Testis (tissue), 3 donors: ENCODE measurements around the gene GLRX3. TPM values are rescaled to one million over a fixed set of nuclear protein-coding genes. Genes with fewer than 3 reads are reported as not detected.

Experiments used
- DNase-seq: peaks from one replicate; pipeline ENCODE4 v3.0.0-alpha.2; 2019
- H3K27ac ChIP-seq, 2 donors: fragments of 200-600 bp; sonication (generic); one replicate each; pipeline ENCODE4 v1.5.1; 2019
- H3K27me3 ChIP-seq: fragments of 200-600 bp; sonication (generic); one replicate; pipeline ENCODE4 v1.5.1; 2019
- H3K36me3 ChIP-seq: fragments of 200-600 bp; sonication (generic); one replicate; pipeline ENCODE4 v1.5.1; 2017; ENCODE audit warnings: low read depth; ENCODE audit errors: missing control alignments
- H3K4me1 ChIP-seq: fragments of 200-600 bp; sonication (generic); one replicate; pipeline ENCODE4 v1.5.1; 2019
- H3K4me3 ChIP-seq, 2 donors: fragments of 200-600 bp; sonication (generic); one replicate each; pipeline ENCODE4 v1.5.1; 2017 to 2019
- H3K9me3 ChIP-seq: fragments of 200-600 bp; sonication (generic); one replicate; pipeline ENCODE4 v1.5.1; 2017
- POLR2A ChIP-seq: fragments of 450-650 bp; IDR thresholded peaks from one replicate; pipeline ENCODE4 v1.6.1; 2017; ENCODE audit warnings: antibody characterized with exemption, mild to moderate bottlenecking, moderate library complexity
- WGBS, 2 donors: methylation state at CpG; one replicate each; pipeline ENCODE4 v1.1.5; 2018; 5-methylcytosine and 5-hydroxymethylcytosine counted together
- intact Hi-C: fragments of 100-400 bp; cut with DNase I; formaldehyde crosslinking; loops from one replicate; pipeline ENCODE4 v1.15.1; 2023; ENCODE audit warnings: low total_unique reads
- polyA plus RNA-seq: library from polyadenylated mRNA; stranded (reverse); fragments of 350-450 nt; fragmentation: Illumina TruSeq; extraction: RNeasy Lipid Tissue Mini Kit (QIAGEN cat#74804); gene quantifications from one replicate; pipeline ENCODE4 v1.2.3, GENCODE V29; 2014; ENCODE audit warnings: low read depth, low replicate concordance; ENCODE audit not compliant: insufficient read depth
- total RNA-seq, 2 donors: library from RNA; depleted of rRNA; stranded (reverse); fragments of >200 nt; gene quantifications; one replicate each; pipeline ENCODE4 v1.2.3, GENCODE V29; 2016
- TF ChIP-seq, protein P1 (sequence below), 3 experiments: fragments of 450-650 bp in 2 of 3; fragments of 200-600 bp in 1 of 3; sonication (generic) in 1 of 3; IDR thresholded peaks; one replicate each; pipeline ENCODE4 v1.5.1; 2016 to 2019; ENCODE audit warnings: antibody characterized with exemption in 3 of 3, mild to moderate bottlenecking in 2 of 3, moderate library complexity in 1 of 3

Gene GLRX3
- total and polyA plus RNA-seq, 3 donors from 2014 or later = 60.8 to 141 (median 63.5) TPM

DNA sequence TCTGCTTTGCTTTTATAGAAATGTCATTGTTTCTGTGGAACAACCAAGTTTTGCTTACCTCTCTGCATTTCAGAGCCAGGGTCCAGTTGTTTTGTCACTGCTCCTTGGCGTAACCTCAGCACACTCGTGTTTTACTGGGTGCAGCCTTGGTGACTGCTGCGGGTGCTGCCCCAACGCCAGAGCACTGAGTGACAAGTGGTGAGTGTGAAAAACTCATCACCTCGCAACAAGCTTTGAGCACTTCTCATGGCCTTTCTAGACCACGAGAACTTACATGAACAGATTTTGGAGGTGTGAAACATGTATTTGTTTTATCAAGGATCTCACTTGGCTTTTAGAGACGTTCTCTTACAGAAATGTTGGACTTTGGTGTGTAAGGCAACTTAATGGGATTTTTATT, 31.0 kb downstream of the GLRX3 start:
- 95 to 96% methylated on average over 7 of the region's 7 CpGs for WGBS, 2 donors
- Histone ChIP-seq H3K9me3 (no peaks in the 10 kb centered on the region), H3K36me3 (no peaks in the 10 kb centered on the region), H3K4me3 (no peak overlapping the region), H3K27ac (no peak overlapping the region), H3K4me1 (no peaks in the 10 kb centered on the region), H3K27me3 (no peaks in the 10 kb centered on the region)
- intact Hi-C loops = no loop called here
- no peak for DNase-seq
- TF ChIP-seq, protein P1, sequence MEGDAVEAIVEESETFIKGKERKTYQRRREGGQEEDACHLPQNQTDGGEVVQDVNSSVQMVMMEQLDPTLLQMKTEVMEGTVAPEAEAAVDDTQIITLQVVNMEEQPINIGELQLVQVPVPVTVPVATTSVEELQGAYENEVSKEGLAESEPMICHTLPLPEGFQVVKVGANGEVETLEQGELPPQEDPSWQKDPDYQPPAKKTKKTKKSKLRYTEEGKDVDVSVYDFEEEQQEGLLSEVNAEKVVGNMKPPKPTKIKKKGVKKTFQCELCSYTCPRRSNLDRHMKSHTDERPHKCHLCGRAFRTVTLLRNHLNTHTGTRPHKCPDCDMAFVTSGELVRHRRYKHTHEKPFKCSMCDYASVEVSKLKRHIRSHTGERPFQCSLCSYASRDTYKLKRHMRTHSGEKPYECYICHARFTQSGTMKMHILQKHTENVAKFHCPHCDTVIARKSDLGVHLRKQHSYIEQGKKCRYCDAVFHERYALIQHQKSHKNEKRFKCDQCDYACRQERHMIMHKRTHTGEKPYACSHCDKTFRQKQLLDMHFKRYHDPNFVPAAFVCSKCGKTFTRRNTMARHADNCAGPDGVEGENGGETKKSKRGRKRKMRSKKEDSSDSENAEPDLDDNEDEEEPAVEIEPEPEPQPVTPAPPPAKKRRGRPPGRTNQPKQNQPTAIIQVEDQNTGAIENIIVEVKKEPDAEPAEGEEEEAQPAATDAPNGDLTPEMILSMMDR (IDR thresholded peaks at IDR 0.05) = no peak
- TF ChIP-seq POLR2A = no peak

DNA sequence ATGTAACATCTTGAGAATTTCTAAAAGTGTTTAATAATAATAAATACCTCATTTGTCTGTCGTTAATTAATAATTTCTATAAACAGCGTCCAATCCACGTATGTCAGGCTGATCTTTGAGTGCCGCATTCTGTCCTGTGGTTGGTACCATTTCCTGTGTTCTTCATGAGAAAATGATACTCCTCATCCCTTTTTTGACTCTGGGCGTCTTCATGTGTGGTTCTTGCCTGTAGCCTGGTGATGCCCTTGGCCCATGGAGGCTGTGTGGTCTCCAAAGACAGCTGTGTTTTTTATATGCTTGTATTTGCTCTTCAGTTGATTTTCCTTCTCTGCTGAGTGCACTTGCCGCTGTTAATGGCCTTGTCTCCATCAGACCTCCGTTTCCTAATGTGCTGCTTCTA, 31.5 kb downstream of the GLRX3 start:
- Histone ChIP-seq H3K27ac (no peak overlapping the region), H3K4me3 (no peak overlapping the region), H3K27me3 (no peaks in the 10 kb centered on the region), H3K4me1 (no peaks in the 10 kb centered on the region), H3K9me3 (no peaks in the 10 kb centered on the region), H3K36me3 (no peaks in the 10 kb centered on the region)
- TF ChIP-seq POLR2A = no peak
- TF ChIP-seq, protein P1 (IDR thresholded peaks at IDR 0.05) = no peak
- WGBS, 2 donors = 93 to 96% methylated on average over 7 of the region's 7 CpGs
- DNase-seq = no peak
- intact Hi-C loops = no loop called here

DNA sequence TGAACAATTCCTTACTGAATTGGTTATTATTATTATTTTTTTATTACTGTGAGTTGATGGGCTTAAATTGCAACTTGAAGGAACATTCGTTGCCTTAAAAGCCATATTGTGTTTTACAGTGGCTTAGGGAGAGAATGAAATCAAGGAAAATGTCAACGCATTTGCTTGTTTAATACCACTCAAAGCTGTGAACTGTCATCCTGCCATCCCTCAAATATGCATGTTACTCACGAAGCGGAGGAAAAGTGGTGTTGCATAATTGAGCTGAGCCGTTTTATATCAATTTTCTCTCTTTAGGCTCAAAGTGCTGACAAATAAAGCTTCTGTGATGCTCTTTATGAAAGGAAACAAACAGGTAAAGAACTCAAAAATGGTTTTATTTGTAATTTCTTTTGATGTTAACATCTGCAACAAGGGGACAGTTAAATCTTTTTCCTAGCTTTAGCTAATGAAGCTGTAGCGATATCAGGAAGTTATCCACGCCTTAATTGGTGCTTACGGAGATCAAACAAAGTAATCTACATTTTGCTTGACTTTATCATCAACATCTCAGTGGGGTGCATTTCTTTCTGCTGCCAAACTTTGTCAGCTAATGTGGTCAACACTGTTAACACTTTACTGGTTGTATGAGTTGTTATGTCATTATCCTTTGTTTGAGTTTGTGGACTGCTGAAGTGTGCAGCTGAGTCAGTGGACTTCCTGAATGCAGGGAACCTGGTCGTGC, 33.1 kb downstream of the GLRX3 start:
- Histone ChIP-seq H3K27ac (no peak overlapping the region), H3K9me3 (no peaks in the 10 kb centered on the region), H3K27me3 (no peaks in the 10 kb centered on the region), H3K36me3 (no peaks in the 10 kb centered on the region), H3K4me1 (no peaks in the 10 kb centered on the region), H3K4me3 (no peak overlapping the region)
- no peak for DNase-seq
- intact Hi-C loops = no loop called here
- TF ChIP-seq POLR2A = no peak
- TF ChIP-seq, protein P1 (IDR thresholded peaks at IDR 0.05) = no peak
- 87 to 89% methylated on average over 9 of the region's 9 CpGs for WGBS, 2 donors

DNA sequence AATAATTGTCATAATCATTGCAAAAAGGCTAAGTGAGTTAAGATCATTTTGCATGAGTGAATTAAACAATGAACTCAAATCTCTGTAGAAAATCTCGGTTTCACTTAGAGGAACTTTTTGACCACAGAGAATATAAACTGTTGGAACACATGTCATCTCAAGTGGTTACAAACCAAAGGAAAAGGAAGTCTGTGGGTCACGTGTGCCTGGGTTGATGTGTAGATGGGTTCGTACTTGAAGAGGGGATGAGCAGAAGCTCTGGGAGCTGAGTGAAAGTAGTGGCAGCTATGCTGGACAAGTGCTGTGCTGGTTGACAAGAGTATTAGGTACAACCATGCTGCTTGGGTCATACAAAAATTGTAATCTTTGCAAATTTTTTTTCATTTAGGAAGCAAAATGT, 35.0 kb downstream of the GLRX3 start:
- intact Hi-C loops = no loop called here
- no peak overlapping the region for H3K27ac ChIP-seq
- H3K9me3 ChIP-seq = no peaks in the 10 kb centered on the region
- TF ChIP-seq, protein P1 (IDR thresholded peaks at IDR 0.05) = no peak
- no peak for TF ChIP-seq POLR2A
- WGBS, 2 donors = 88% methylated on average over 3 of the region's 3 CpGs
- no peaks in the 10 kb centered on the region for H3K27me3 ChIP-seq
- no peak overlapping the region for H3K4me3 ChIP-seq
- no peaks in the 10 kb centered on the region for H3K4me1 ChIP-seq
- DNase-seq = no peak
- no peaks in the 10 kb centered on the region for H3K36me3 ChIP-seq

DNA sequence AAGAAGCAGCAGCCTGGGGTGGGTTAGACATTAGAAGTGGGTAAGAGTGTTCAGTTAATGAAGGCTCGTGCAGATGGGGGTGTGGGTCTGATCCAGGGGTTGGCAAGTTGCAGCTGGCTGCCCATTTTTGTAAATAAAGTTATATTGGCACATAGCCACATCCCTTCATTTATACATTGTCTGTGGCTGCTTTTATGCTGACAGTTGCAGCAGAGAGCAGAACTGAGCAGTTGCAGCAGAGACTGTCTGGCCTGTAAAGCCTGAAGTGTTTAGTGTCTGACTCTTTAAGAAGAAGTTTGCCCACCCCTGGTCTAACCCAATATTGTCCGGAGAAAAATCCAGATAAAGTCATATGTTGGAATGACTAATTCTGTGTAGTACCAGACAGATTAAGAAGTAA, 38.1 kb downstream of the GLRX3 start:
- Histone ChIP-seq H3K27me3 (no peaks in the 10 kb centered on the region), H3K9me3 (no peaks in the 10 kb centered on the region), H3K4me3 (no peak overlapping the region), H3K36me3 (no peaks in the 10 kb centered on the region), H3K27ac (no peak overlapping the region), H3K4me1 (no peaks in the 10 kb centered on the region)
- intact Hi-C loops = no loop called here
- DNase-seq = no peak
- no peak for TF ChIP-seq POLR2A
- TF ChIP-seq, protein P1 (IDR thresholded peaks at IDR 0.05) = no peak
- WGBS, 2 donors = 72 to 78% methylated on average over 2 of the region's 2 CpGs
